B cell (primary cell): ENCODE data around the gene CNOT6. TPM values are rescaled to one million over a fixed set of nuclear protein-coding genes. Genes with fewer than 3 reads are reported as not detected.

Experiments used
- ATAC-seq: fragments of 200-7000 bp; cut with Tn5 transposase; one replicate; pipeline ENCODE4 v1.10.0; 2021; ENCODE audit warnings: low read depth, mild to moderate bottlenecking, moderate number of reproducible peaks, moderate library complexity
- CTCF ChIA-PET: fragments of 350-600 bp; sonication (Branson Sonifier 250); formaldehyde crosslinking; loops from one replicate; lab custom pipeline; 2021; ENCODE audit warnings: antibody characterized with exemption, inconsistent platforms; lab: Charles Lee
- POLR2A ChIA-PET: fragments of 350-600 bp; sonication (Branson Sonifier 250); formaldehyde crosslinking; loops from one replicate; lab custom pipeline; 2021; ENCODE audit warnings: antibody characterized with exemption; lab: Charles Lee
- DNase-seq: peaks from one replicate; pipeline ENCODE4 v3.0.0; 2013
- H2AFZ ChIP-seq: 2 replicates; pipeline ENCODE4 v1.6.1; 2012; ENCODE audit warnings: mild to moderate bottlenecking, low read depth, low read length; ENCODE audit not compliant: insufficient read depth, poor library complexity, severe bottlenecking
- H3K27ac ChIP-seq, 2 donors: 1 replicate in 1 of 2; 2 replicates in 1 of 2; pipeline ENCODE4 v1.5.1; 2012 to 2013; ENCODE audit warnings: low read length in 2 of 2, mild to moderate bottlenecking in 2 of 2, moderate library complexity in 1 of 2
- H3K27me3 ChIP-seq, 4 experiments: fragments of 200-600 bp in 1 of 4; sonication (generic) in 1 of 4; replicated peaks in 1 of 4; 1 replicate in 2 of 4; 2 replicates in 2 of 4; pipeline versions ENCODE4 v1.6.1 to v1.7.0; 2013 to 2016; ENCODE audit warnings: low read length in 3 of 4, mild to moderate bottlenecking in 2 of 4, mixed read lengths in 1 of 4, moderate library complexity in 1 of 4; ENCODE audit not compliant: insufficient read depth in 4 of 4, control insufficient read depth in 3 of 4; ENCODE audit errors: control extremely low read depth in 1 of 4
- H3K36me3 ChIP-seq, 2 experiments: replicated peaks in 1 of 2; 1 replicate in 1 of 2; 2 replicates in 1 of 2; pipeline versions ENCODE4 v1.6.1 to v1.7.1; 2013; ENCODE audit warnings: low read length in 1 of 2; ENCODE audit not compliant: insufficient read depth in 2 of 2, control insufficient read depth in 1 of 2; ENCODE audit errors: control extremely low read depth in 1 of 2, extremely low read depth in 1 of 2
- H3K4me1 ChIP-seq, 2 donors: fragments of 200-600 bp in 1 of 2; sonication (generic) in 1 of 2; 1 replicate in 1 of 2; 2 replicates in 1 of 2; pipeline versions ENCODE4 v1.5.1 to v1.6.1; 2013 to 2017; ENCODE audit warnings: low read length in 2 of 2; ENCODE audit not compliant: control insufficient read depth in 2 of 2, insufficient read depth in 2 of 2
- H3K4me2 ChIP-seq: replicated peaks from 2 replicates; pipeline ENCODE3; 2012; ENCODE audit warnings: mild to moderate bottlenecking, low read depth, low read length; ENCODE audit not compliant: poor library complexity, severe bottlenecking
- H3K4me3 ChIP-seq, 5 experiments: fragments of 200-600 bp in 1 of 5; sonication (generic) in 1 of 5; 1 replicate in 3 of 5; 2 replicates in 2 of 5; pipeline versions ENCODE4 v1.5.1 to v1.7.0; 2011 to 2016; ENCODE audit warnings: low read length in 4 of 5, mild to moderate bottlenecking in 4 of 5, low read depth in 2 of 5, control low read depth in 1 of 5, moderate library complexity in 1 of 5; ENCODE audit not compliant: insufficient read depth in 1 of 5; ENCODE audit errors: control extremely low read depth in 1 of 5, extremely low read depth in 1 of 5
- H3K79me2 ChIP-seq: fragments of 200-600 bp; sonication (generic); one replicate; pipeline ENCODE4 v1.6.0; 2016; ENCODE audit warnings: low read length; ENCODE audit not compliant: control insufficient read depth, insufficient read depth
- H3K9ac ChIP-seq: fragments of 200-600 bp; sonication (generic); 2 replicates; pipeline ENCODE4 v1.6.1; 2017; ENCODE audit warnings: mild to moderate bottlenecking, low read length, moderate library complexity
- H3K9me3 ChIP-seq, 3 donors: one replicate each; pipeline versions ENCODE4 v1.6.1 to v1.7.1; 2013; ENCODE audit warnings: low read length in 2 of 3; ENCODE audit not compliant: control insufficient read depth in 2 of 3, insufficient read depth in 1 of 3; ENCODE audit errors: control extremely low read depth in 1 of 3
- H4K20me1 ChIP-seq: 2 replicates; pipeline ENCODE4 v1.6.0; 2012; ENCODE audit warnings: mild to moderate bottlenecking, low read length; ENCODE audit not compliant: insufficient read depth, control insufficient read depth, poor library complexity, severe bottlenecking
- H3K27ac Mint-ChIP-seq: one replicate; pipeline ENCODE4 v1.8.0; 2021; ENCODE audit warnings: mixed read lengths
- H3K27me3 Mint-ChIP-seq: one replicate; pipeline ENCODE4 v1.8.0; 2021; ENCODE audit warnings: mixed read lengths
- H3K4me1 Mint-ChIP-seq: one replicate; pipeline ENCODE4 v1.8.0; 2021; ENCODE audit warnings: mixed read lengths
- H3K4me3 Mint-ChIP-seq: one replicate; pipeline ENCODE4 v1.8.0; 2021; ENCODE audit warnings: mixed read lengths
- H3K9me3 Mint-ChIP-seq: one replicate; pipeline ENCODE4 v1.8.0; 2022; ENCODE audit warnings: mixed read lengths; ENCODE audit not compliant: insufficient read depth
- EZH2 ChIP-seq: IDR thresholded peaks from 2 replicates; pipeline ENCODE4 v1.6.1; 2012; ENCODE audit warnings: borderline replicate concordance, low read depth, mild to moderate bottlenecking, moderate library complexity, low read length; ENCODE audit not compliant: insufficient read depth, poor library complexity, severe bottlenecking
- WGBS: methylation state at CpG from one replicate; pipeline ENCODE4 v1.1.5; 2013; ENCODE audit warnings: missing lambda C conversion rate; ENCODE audit not compliant: insufficient coverage; 5-methylcytosine and 5-hydroxymethylcytosine counted together
- intact Hi-C: fragments of 100-400 bp; cut with micrococcal nuclease; formaldehyde crosslinking; loops from one replicate; pipeline ENCODE4 v1.10.0; 2022
- polyA plus RNA-seq: library from polyadenylated mRNA; depleted of rRNA; stranded (reverse); fragments of >200 nt; gene quantifications from 2 replicates; pipeline ENCODE4 v1.2.3, GENCODE V29; 2012
- total RNA-seq, 2 donors: library from RNA; stranded (reverse); fragments of 120-200 nt in 1 of 2; gene quantifications; 1 replicate in 1 of 2; 2 replicates in 1 of 2; pipeline versions ENCODE4 v1.2.3 to v1.2.4, GENCODE V29; 2013 to 2022
- TF ChIP-seq, protein P1 (sequence below): fragments of 200-600 bp; IDR thresholded peaks from one replicate; pipeline ENCODE4 v1.8.0; 2022; ENCODE audit warnings: antibody characterized with exemption, mild to moderate bottlenecking

CNOT6 gene
- total and polyA plus RNA-seq, 2 donors (not counting 1 experiment from before 2014, with no cell fraction given) = 4.3 to 31.1 TPM

DNA sequence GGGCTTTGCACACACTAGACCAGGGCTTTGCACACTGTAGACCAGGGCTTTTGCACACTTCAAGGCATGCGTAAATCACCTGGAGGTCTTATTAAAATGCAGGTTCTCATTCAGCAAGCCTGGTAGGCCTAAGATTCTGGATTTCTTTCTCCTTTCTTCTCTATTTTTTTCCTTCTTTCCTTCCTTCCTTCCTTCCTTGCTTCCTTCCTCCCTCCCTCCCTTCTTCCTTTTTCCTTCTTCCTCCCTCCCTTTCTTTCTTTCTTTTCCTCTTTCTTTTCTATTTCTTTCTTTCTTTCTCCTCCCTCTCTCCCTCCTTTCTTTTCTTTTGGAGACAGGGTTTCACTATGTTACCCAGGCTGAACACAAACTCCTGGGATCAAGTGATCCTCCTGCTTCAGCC is 24.3 kb upstream of the CNOT6 start:
- Histone ChIP-seq H3K36me3 (no peaks in the 10 kb centered on the region), H3K9ac (no peak overlapping the region), H3K79me2 (no peaks in the 10 kb centered on the region), H3K4me2 (no peak overlapping the region), H3K4me3 (no peak overlapping the region), H2AFZ (no peak overlapping the region), H3K27ac (no peak overlapping the region), H3K27me3 (peaks cover 0 to 11% (median 3%) of the 10 kb centered on the region in 4 experiments), H4K20me1 (no peaks in the 10 kb centered on the region), H3K9me3 (peaks cover 0 to 3% (median 0%) of the 10 kb centered on the region in 3 donors), H3K4me1 (peaks cover 0 to 7% of the 10 kb centered on the region in 2 donors)
- Mint-ChIP-seq H3K27me3 (peaks cover 10% of the 10 kb centered on the region), H3K4me3 (no peak overlapping the region), H3K9me3 (no peaks in the 10 kb centered on the region), H3K4me1 (no peaks in the 10 kb centered on the region), H3K27ac (no peak overlapping the region)
- TF ChIP-seq EZH2 = no peak
- TF ChIP-seq, protein P1, sequence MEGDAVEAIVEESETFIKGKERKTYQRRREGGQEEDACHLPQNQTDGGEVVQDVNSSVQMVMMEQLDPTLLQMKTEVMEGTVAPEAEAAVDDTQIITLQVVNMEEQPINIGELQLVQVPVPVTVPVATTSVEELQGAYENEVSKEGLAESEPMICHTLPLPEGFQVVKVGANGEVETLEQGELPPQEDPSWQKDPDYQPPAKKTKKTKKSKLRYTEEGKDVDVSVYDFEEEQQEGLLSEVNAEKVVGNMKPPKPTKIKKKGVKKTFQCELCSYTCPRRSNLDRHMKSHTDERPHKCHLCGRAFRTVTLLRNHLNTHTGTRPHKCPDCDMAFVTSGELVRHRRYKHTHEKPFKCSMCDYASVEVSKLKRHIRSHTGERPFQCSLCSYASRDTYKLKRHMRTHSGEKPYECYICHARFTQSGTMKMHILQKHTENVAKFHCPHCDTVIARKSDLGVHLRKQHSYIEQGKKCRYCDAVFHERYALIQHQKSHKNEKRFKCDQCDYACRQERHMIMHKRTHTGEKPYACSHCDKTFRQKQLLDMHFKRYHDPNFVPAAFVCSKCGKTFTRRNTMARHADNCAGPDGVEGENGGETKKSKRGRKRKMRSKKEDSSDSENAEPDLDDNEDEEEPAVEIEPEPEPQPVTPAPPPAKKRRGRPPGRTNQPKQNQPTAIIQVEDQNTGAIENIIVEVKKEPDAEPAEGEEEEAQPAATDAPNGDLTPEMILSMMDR = no peak
- ATAC-seq (no peak), DNase-seq (no peak)
- intact Hi-C loops = no loop called here
- ChIA-PET POLR2A (no interaction called here), CTCF (interaction anchor here (0.7 to 2.1 kb wide), 3 partner anchors 9 to 464 kb away, joined by 4 to 14 read pairs (median 5); no protein-coding TSS in a partner anchor)
- 100% methylated on average over 1 of the region's 1 CpG for WGBS

DNA sequence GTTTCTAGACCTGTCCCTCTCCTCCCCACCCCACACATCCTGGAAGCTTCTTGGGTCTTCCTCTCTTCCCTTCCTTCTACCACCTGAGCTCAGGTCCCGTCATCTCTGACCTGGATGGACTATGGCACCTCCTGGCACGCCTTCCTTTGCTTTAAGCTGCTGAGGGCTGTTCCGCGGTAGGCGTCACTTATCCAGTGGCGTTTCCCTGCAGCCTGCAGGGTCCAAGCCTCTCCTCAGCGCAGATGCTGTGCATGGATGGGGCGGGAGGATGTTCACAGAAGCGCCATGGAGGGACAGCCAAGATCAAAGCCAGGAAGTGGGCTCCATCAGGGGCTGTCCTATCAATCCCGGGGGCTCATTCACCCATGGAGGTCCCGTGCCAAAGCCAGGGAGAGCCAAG is 23.8 kb upstream of the CNOT6 start:
- Histone ChIP-seq H3K36me3 (no peaks in the 10 kb centered on the region), H3K9me3 (peaks cover 0 to under 1% (median 0%) of the 10 kb centered on the region in 3 donors), H3K4me3 (no peak overlapping the region), H4K20me1 (no peaks in the 10 kb centered on the region), H3K9ac (no peak overlapping the region), H3K4me2 (no peak overlapping the region), H3K27me3 (peaks cover 0 to 11% (median 3%) of the 10 kb centered on the region in 4 experiments), H2AFZ (no peak overlapping the region), H3K4me1 (peaks cover 0 to 7% of the 10 kb centered on the region in 2 donors), H3K79me2 (no peaks in the 10 kb centered on the region), H3K27ac (no peak overlapping the region)
- ChIA-PET CTCF (interaction anchor here (0.5 to 2.5 kb wide), 9 partner anchors 9 to 178 kb away, joined by 3 to 14 read pairs (median 4); partner anchors contain the start of gene MAPK9), POLR2A (no interaction called here)
- TF ChIP-seq, protein P1 = no peak
- TF ChIP-seq EZH2 = no peak
- no peak overlapping the region for H3K27ac Mint-ChIP-seq
- intact Hi-C loops = no loop called here
- DNase-seq (no peak), ATAC-seq (no peak)
- H3K27me3 Mint-ChIP-seq = peaks cover 10% of the 10 kb centered on the region
- no peaks in the 10 kb centered on the region for H3K4me1 Mint-ChIP-seq
- H3K9me3 Mint-ChIP-seq = no peaks in the 10 kb centered on the region
- no peak overlapping the region for H3K4me3 Mint-ChIP-seq
- WGBS = 84% methylated on average over 11 of the region's 11 CpGs
